PC-9 (cell line): Measurements from ENCODE around the gene REEP3. TPM values are rescaled to one million over a fixed set of nuclear protein-coding genes. Genes with fewer than 3 reads are reported as not detected.

Experiments
- BruUV-seq: library from RNA; stranded (reverse); fragments of 400-500 nt; replicated peaks from 2 replicates; lab custom pipeline; 2021; lab: Mats Ljungman, UMichigan
- CTCF ChIA-PET: fragments of 300-600 bp; sonication (Branson Sonifier 250); formaldehyde crosslinking; loops from one replicate; lab custom pipeline; 2022; ENCODE audit warnings: antibody characterized with exemption; lab: Charles Lee
- POLR2A ChIA-PET: fragments of 300-600 bp; sonication (Branson Sonifier 250); formaldehyde crosslinking; loops from one replicate; lab custom pipeline; 2022; ENCODE audit warnings: antibody characterized with exemption; ENCODE audit not compliant: unreplicated experiment; lab: Charles Lee
- DNase-seq, 2 experiments: peaks; one replicate each; pipeline versions ENCODE4 v3.0.0 to v3.0.0-alpha.2; 2015 to 2022; ENCODE audit warnings: mixed read lengths in 1 of 2
- H2AFZ ChIP-seq: fragments of 200-600 bp; sonication (generic); 2 replicates; pipeline ENCODE4 v1.8.1; 2017; ENCODE audit warnings: antibody characterized with exemption
- H3F3A ChIP-seq: fragments of 200-600 bp; sonication (generic); 2 replicates; pipeline ENCODE4 v1.8.1; 2017; ENCODE audit warnings: antibody characterized with exemption, mild to moderate bottlenecking, low read depth; ENCODE audit not compliant: insufficient read depth
- H3K27ac ChIP-seq: fragments of 200-600 bp; sonication (generic); 2 replicates; pipeline ENCODE4 v1.6.1; 2016; ENCODE audit warnings: mixed run types
- H3K27me3 ChIP-seq: fragments of 200-600 bp; sonication (generic); 2 replicates; pipeline ENCODE4 v1.6.1; 2016; ENCODE audit warnings: low read depth, mixed run types; ENCODE audit not compliant: insufficient read depth
- H3K36me3 ChIP-seq: fragments of 200-600 bp; sonication (generic); 2 replicates; pipeline ENCODE4 v1.6.1; 2016; ENCODE audit warnings: low read depth, mixed run types
- H3K4me1 ChIP-seq: fragments of 200-600 bp; sonication (generic); replicated peaks from 2 replicates; pipeline ENCODE4 v1.6.1; 2016; ENCODE audit warnings: mixed run types; ENCODE audit not compliant: insufficient read depth
- H3K4me2 ChIP-seq: fragments of 200-600 bp; sonication (generic); 2 replicates; pipeline ENCODE4 v1.6.1; 2017; ENCODE audit warnings: mixed run types
- H3K4me3 ChIP-seq: fragments of 200-600 bp; sonication (generic); 2 replicates; pipeline ENCODE4 v1.6.1; 2016; ENCODE audit warnings: mixed run types
- H3K79me2 ChIP-seq: fragments of 200-600 bp; sonication (generic); 2 replicates; pipeline ENCODE4 v1.6.1; 2017; ENCODE audit warnings: low read depth, mixed run types
- H3K9me2 ChIP-seq: fragments of 200-600 bp; sonication (generic); 2 replicates; pipeline ENCODE4 v1.8.1; 2017; ENCODE audit warnings: mild to moderate bottlenecking; ENCODE audit not compliant: insufficient read depth
- H3K9me3 ChIP-seq: fragments of 200-600 bp; sonication (generic); 2 replicates; pipeline ENCODE4 v1.8.1; 2016; ENCODE audit warnings: low read depth; ENCODE audit not compliant: insufficient read depth
- H4K20me1 ChIP-seq: fragments of 200-600 bp; sonication (generic); 2 replicates; pipeline ENCODE4 v1.8.1; 2017; ENCODE audit not compliant: insufficient read depth
- EZH2 ChIP-seq: fragments of 200-600 bp; sonication (generic); IDR thresholded peaks from 2 replicates; pipeline ENCODE4 v1.8.0; 2017; ENCODE audit warnings: antibody characterized with exemption, low read depth
- intact Hi-C: fragments of 100-400 bp; cut with micrococcal nuclease; formaldehyde crosslinking; loops from one replicate; pipeline ENCODE4 v1.10.0; 2022; ENCODE audit not compliant: unreplicated experiment
- total RNA-seq: library from RNA; stranded (reverse); gene quantifications from 2 replicates; pipeline ENCODE4 v1.2.3, GENCODE V29; 2021
- TF ChIP-seq, protein P1 (sequence below): fragments of 200-600 bp; sonication (generic); conservative IDR thresholded peaks from 2 replicates; pipeline ENCODE4 v1.6.1; 2017; ENCODE audit warnings: mixed run types, antibody characterized with exemption, mild to moderate bottlenecking, moderate library complexity

Gene REEP3
- total RNA-seq, 1 experiment from 2014 or later: 56.4 TPM

DNA sequence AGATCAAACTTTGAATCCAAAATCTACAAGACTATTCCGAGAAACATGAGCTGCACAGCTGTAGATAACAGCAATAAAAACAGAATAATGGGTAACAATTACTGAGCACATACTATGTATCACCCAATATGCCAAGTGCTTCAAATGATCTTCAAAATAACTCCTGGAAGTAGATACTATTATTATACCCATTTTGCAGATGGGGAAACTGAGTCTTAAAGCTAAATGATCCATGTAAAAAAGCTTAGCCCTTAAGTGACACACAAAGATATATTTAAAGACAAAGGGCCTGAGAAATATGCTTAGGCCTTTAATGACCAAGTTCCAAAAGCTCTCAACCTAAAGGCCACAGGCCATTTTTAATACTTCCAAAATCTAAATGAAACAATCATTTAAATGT, 18.4 kb upstream of the REEP3 start:
- no peaks in the 10 kb centered on the region for H3K27me3 ChIP-seq
- no TSS peak for BruUV-seq
- intact Hi-C loops: loop anchor here (5.0 kb wide), 1 partner anchor 66 kb away; no protein-coding TSS in a partner anchor
- no peaks in the 10 kb centered on the region for H4K20me1 ChIP-seq
- H3K4me2 ChIP-seq: no peak overlapping the region
- peaks cover 29% of the 10 kb centered on the region for H3K4me1 ChIP-seq
- H3K36me3 ChIP-seq: no peaks in the 10 kb centered on the region
- H3K79me2 ChIP-seq: peaks cover 74% of the 10 kb centered on the region
- H3K27ac ChIP-seq: no peak overlapping the region
- no peak overlapping the region for H3K4me3 ChIP-seq
- ChIA-PET CTCF (no interaction called here), POLR2A (interaction anchor here (0.5 to 0.7 kb wide), 2 partner anchors 8 to 233 kb away, joined by 3 to 4 read pairs; no protein-coding TSS in a partner anchor)
- H2AFZ ChIP-seq: no peak overlapping the region
- peaks cover 18% of the 10 kb centered on the region for H3F3A ChIP-seq
- no peaks in the 10 kb centered on the region for H3K9me3 ChIP-seq
- no peak for DNase-seq
- H3K9me2 ChIP-seq: no peaks in the 10 kb centered on the region
- no peak for TF ChIP-seq EZH2
- TF ChIP-seq, protein P1, sequence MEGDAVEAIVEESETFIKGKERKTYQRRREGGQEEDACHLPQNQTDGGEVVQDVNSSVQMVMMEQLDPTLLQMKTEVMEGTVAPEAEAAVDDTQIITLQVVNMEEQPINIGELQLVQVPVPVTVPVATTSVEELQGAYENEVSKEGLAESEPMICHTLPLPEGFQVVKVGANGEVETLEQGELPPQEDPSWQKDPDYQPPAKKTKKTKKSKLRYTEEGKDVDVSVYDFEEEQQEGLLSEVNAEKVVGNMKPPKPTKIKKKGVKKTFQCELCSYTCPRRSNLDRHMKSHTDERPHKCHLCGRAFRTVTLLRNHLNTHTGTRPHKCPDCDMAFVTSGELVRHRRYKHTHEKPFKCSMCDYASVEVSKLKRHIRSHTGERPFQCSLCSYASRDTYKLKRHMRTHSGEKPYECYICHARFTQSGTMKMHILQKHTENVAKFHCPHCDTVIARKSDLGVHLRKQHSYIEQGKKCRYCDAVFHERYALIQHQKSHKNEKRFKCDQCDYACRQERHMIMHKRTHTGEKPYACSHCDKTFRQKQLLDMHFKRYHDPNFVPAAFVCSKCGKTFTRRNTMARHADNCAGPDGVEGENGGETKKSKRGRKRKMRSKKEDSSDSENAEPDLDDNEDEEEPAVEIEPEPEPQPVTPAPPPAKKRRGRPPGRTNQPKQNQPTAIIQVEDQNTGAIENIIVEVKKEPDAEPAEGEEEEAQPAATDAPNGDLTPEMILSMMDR: no peak

DNA sequence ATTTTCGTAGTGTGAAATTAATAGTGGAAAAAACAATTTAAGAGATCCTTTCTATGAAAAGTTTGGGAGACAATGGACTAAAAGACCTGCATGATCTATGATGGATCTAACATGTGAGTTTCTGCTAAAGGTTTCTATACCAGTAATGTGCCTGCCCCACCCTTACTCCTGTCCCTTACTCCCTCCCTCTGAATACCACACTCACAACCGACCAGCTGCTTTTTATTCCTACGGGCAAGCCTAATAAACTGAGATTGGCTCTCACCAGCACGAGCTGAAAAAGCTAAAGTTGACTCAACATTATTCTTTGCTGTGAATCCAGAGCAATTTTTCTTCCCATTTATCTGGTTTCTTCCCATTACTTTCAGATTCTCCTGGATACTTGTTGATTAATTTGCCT, 17.8 kb upstream of the REEP3 start:
- peaks cover 29% of the 10 kb centered on the region for H3K4me1 ChIP-seq

DNA sequence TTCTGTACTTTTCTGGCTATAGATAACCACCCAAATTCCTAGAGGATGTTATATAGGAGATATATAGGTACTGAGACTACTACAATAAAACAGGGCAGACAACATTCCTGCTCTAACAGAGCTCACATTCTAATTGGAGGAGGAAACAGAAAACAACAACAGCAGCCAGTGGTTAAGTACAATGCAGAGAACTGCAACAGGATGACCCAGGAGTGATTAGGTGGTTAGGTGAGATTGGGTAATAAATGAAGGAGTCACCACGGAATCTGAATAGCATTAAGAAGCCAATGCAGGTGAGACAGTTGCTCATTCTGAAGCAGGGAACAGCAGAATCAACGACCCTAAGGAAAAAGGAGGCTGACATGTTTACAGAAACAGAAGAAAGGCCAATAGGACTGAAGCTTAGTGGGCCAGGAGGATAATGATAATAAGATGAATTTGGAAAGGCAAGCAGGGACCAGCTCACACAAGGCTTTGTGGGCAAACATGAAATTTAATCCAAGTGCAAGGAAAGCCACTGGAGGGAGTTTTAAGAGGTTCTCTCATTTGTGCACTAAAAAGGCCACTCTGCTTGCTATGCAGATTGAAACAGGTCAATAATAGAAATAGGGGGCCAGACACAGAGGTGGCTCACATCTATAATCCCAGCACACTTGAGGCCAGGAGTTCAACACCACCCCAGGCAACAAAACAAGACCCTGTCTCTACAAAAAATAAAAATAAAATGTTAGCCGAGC, 16.9 kb upstream of the REEP3 start:
- Histone ChIP-seq H3K27ac (peak overlapping the region; percentile 54), H3K4me3 (0 out of 2 replicates have a peak overlapping the region, but pooled peaks have one; percentile 21), H3K79me2 (peaks cover 77% of the 10 kb centered on the region), H4K20me1 (no peaks in the 10 kb centered on the region), H3F3A (peaks cover 18% of the 10 kb centered on the region), H3K9me3 (no peaks in the 10 kb centered on the region), H3K36me3 (no peaks in the 10 kb centered on the region), H3K9me2 (no peaks in the 10 kb centered on the region), H2AFZ (no peak overlapping the region), H3K4me1 (peaks cover 29% of the 10 kb centered on the region), H3K27me3 (no peaks in the 10 kb centered on the region), H3K4me2 (peak overlapping the region; percentile 56)
- POLR2A ChIA-PET: interaction anchor here (0.6 to 1.1 kb wide), 5 partner anchors 11 to 1334 kb away, joined by 3 to 8 read pairs (median 4); no protein-coding TSS in a partner anchor
- peak; percentile 49 to 97 for DNase-seq
- TSS peak; percentile 50 for BruUV-seq
- intact Hi-C loops: loop anchor here (5.0 kb wide), 1 partner anchor 67 kb away; no protein-coding TSS in a partner anchor
- TF ChIP-seq, protein P1: no peak
- no peak for TF ChIP-seq EZH2
- CTCF ChIA-PET: interaction anchor here (0.5 to 1.6 kb wide), 2 partner anchors 126 to 1475 kb away, joined by 4 read pairs; no protein-coding TSS in a partner anchor

More for the DNA sequence above, 17.8 kb upstream of the REEP3 start:
- DNase-seq: no peak
- BruUV-seq: no TSS peak
- H3K9me3 ChIP-seq: no peaks in the 10 kb centered on the region
- peak overlapping the region; percentile 56 for H3K4me2 ChIP-seq
- CTCF ChIA-PET: interaction anchor here (0.5 kb wide), 1 partner anchor 1474 kb away, joined by 4 read pairs; no protein-coding TSS in a partner anchor
- H3K9me2 ChIP-seq: no peaks in the 10 kb centered on the region
- no peaks in the 10 kb centered on the region for H3K27me3 ChIP-seq
- no peaks in the 10 kb centered on the region for H3K36me3 ChIP-seq
- intact Hi-C loops: loop anchor here (5.0 kb wide), 1 partner anchor 66 kb away; no protein-coding TSS in a partner anchor
- no peak overlapping the region for H3K4me3 ChIP-seq
- H3K27ac ChIP-seq: peak overlapping the region; percentile 54
- H4K20me1 ChIP-seq: no peaks in the 10 kb centered on the region
- TF ChIP-seq EZH2: no peak
- TF ChIP-seq, protein P1: no peak
- peaks cover 74% of the 10 kb centered on the region for H3K79me2 ChIP-seq
- H3F3A ChIP-seq: peaks cover 18% of the 10 kb centered on the region
- H2AFZ ChIP-seq: no peak overlapping the region
- POLR2A ChIA-PET: interaction anchor here (0.7 to 0.9 kb wide), 2 partner anchors 12 kb away, joined by 4 to 5 read pairs; no protein-coding TSS in a partner anchor
